Ureter (tissue), 1 donor: ENCODE data around the gene GNRH2. TPM values are rescaled to one million over a fixed set of nuclear protein-coding genes. Genes with fewer than 3 reads are reported as not detected.
"Not testable (repeated sequence)": the region's sequence is repeated elsewhere in the genome, so short reads cannot be mapped to it uniquely, and the experiment has no call there.

ENCODE experiments used
- DNase-seq: peaks from one replicate; pipeline ENCODE4 v3.0.0-alpha.2; 2020; ENCODE audit warnings: low spot score
- total RNA-seq: library from RNA; stranded (reverse); gene quantifications from one replicate; pipeline ENCODE4 v1.2.4, GENCODE V29; 2023
- donor health status: DM: yes; HTN: yes; CAD: no.

The GNRH2 gene
- total RNA-seq, 1 donor from 2014 or later = 1.5 TPM

- DNase-seq = not testable (repeated sequence)
These were observed 29.8 kb downstream of the GNRH2 start for GRCh38 chr20:3073251-3073643.

DNA sequence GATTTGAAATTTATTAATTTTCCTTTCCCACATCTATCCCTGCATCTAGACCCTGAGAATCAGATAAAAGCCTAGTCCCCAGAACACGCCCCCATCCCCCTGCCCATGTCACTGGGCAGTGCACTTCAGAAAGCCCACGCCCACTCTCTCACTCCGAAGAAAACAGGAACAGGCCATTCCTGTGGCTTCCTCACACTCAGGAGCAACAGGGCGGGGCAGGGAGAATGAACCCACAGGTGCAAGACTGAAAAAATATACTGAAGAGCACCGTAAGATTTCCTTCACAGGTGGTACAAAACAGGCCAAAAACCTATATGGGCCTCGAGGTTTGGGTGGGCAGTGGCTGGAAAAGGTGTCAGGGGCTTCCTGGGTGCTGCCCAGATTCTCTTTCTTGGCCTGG lies 31.4 kb downstream of the GNRH2 start:
- DNase-seq = no peak

GRCh38 chr20:3075315-3075714 lies 31.9 kb downstream of the GNRH2 start:
- not testable (repeated sequence) for DNase-seq

GRCh38 chr20:3077618-3078134 lies 34.3 kb downstream of the GNRH2 start:
- DNase-seq = no peak

DNA sequence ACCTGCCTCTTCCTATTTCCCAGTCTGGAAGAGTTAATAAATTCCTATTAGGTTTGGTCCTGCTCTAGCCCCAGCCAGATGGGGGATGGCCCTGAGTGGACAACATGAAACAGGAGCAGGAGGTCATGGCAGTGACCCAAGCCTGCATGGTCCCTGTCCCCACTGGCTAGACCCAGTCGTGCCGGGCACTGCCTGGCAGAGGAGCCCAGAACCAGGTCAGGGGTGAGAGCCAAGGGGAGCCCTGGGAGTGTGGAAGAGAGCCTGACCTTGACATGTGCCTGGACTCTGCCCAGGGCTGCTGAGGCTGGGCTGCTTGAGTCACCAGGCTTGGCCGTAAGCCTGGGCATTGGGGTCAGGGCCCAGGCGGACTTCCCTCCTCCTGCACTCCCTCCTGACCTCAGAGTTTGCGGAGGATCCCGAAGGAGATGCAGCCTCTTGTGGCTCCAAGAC lies 37.5 kb downstream of the GNRH2 start:
- no peak for DNase-seq

GRCh38 chr20:3081641-3082040 lies 38.2 kb downstream of the GNRH2 start:
- no peak for DNase-seq

DNA sequence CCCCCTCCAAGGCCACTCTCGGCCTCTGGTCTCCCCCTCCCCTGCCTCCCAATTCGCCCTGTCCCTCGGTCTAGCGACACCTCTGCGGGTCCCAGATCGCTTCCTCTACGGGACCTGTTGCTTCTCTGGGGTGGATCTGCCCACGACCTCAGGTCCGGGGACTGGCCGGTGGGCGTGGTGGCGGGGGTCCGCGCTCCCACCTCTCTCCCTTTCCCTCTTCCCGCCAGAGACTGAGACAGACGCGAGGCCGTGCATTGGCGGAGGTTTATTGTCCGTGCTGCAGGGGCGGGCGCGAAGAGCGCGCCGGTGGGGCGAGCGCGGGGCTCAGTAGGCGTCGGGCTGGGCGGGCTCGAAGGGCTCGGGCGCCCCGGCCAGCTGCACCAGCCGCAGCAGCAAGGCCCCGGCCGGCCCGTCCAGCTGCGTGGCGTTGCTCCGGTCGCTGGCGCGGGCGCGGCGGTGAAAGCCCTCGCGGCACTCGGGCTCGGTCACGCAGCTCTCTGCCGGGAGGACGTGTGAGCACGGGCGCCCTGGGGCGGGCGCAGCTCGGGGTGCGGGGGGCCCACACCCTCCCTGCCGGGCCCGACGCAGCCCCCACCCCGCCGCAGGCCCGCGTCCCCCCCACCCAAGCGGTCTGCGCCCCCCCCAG lies 39.0 kb downstream of the GNRH2 start:
- DNase-seq = no peak

- no peak for DNase-seq
These were observed 39.8 kb downstream of the GNRH2 start for GRCh38 chr20:3082955-3083952.

DNA sequence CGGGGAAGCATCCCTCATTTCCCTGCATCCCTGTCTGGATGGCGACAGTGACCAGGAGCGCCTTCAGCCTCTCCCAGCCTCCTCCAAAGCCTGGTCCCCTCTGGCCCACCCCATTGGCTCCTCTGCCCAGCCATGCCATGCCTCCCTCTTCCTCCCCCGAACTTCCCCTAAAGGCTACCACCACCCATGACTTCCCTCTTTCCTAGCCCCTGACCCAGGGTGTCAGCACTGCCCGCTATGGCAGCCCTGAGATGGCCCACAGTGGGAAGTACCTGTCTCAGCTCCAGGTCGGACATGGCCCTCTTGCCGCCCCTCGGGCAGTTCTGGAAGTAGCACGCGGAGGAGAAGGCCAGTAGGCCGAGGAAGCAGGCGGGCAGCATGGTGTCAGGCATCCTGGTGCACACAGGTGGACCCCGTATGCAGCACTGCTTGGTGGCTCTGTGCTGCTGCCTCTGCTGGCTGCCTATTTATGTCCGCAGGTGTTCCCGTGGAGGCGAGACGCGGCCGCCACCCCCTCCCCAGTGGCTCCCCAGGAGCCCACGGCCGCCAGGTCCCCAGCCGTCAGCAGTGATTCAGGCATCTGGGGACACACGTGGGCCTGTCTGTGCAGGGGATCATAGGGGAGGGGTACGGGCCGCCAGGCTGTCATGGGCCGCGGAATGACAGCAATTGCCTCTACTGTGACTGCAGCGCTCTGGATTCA lies 41.0 kb downstream of the GNRH2 start, which contains the start of gene AVP:
Gene AVP (minus strand): TSS at position 442 of the 703 bp plus-strand sequence. CDS start 50 bp downstream, at position 392.
- no peak for DNase-seq

GRCh38 chr20:3084986-3085360 lies 41.6 kb downstream of the GNRH2 start:
- DNase-seq = no peak

DNA sequence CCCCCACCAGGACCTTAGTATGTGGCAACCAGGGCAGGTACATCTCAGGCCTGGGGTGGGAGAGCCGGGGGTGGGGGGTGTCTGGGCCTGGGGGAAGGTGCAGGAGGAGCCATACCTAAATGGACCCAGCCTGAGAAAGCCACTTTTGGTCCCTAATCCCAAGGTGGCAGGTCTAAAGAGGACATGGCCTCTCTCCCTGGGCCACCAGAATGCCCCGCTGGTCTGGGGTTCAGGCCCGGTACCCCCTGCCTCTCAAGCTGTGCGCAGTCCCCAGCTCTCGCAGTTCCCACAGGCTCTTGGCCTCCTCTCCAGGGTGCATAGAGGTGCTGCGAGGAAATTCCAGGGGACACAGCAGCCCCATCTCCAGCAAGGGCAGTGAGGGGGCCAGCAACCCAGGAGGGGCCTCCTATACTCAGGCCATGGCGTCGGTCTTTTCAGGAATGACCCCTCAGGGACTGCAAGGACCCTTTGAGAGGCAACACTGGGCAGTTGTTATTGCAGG lies 42.2 kb downstream of the GNRH2 start:
- DNase-seq = no peak

DNA sequence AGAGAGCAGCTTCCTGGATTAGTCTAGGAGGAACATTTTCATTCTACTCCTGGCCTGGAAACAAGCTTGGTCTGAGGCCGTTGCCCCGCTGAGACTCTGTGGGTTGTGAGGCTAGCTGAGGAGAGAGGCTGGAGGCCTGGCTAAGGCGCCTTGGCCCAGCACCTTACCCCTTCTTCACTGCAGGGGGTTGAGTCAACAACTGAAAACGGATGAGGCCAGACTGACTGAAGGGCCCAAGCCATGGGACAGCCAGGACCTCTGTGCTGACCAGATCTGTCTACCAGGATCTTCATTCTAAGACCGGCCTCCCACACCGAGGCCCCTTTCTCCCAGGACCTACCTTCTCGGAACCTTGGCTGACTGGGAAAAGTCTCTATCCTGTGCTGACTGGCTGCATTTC lies 44.6 kb downstream of the GNRH2 start:
- no peak for DNase-seq

- no peak for DNase-seq
These were observed 47.1 kb downstream of the GNRH2 start for GRCh38 chr20:3090565-3090964.

GRCh38 chr20:3092611-3093379 lies 49.4 kb downstream of the GNRH2 start:
- no peak for DNase-seq

DNA sequence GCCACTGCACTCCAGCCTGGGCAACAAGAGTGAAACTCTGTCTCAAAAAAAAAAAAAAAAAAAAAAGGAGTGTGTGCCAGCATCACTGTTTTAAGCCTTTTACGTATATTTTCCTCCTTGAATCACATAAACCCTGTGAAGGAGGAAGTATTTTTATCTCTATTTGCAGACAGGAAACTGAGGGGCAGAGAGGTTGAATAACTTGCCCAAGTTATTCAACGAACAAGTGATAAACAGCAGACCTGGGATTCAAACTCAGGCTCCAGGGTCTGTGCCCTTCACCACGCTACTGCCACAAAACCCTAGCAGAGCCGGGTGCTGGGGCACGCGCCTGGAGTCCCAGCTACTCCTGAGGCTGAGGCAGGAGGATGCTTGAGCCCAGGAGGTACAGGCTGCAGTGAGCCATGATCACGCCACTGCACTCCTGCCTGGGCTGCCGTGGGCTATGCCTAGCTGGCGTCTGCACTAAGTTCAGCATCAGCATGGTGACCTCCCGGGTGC lies 50.5 kb downstream of the GNRH2 start:
- DNase-seq = no peak

GRCh38 chr20:3094848-3095629 lies 51.6 kb downstream of the GNRH2 start:
- DNase-seq = no peak
